ENCODE data around the gene TTC34. TPM values are rescaled to one million over a fixed set of nuclear protein-coding genes. Genes with fewer than 3 reads are reported as not detected.

Gene TTC34
- polyA plus RNA-seq, 1 experiment: 0.11 TPM

DNA sequence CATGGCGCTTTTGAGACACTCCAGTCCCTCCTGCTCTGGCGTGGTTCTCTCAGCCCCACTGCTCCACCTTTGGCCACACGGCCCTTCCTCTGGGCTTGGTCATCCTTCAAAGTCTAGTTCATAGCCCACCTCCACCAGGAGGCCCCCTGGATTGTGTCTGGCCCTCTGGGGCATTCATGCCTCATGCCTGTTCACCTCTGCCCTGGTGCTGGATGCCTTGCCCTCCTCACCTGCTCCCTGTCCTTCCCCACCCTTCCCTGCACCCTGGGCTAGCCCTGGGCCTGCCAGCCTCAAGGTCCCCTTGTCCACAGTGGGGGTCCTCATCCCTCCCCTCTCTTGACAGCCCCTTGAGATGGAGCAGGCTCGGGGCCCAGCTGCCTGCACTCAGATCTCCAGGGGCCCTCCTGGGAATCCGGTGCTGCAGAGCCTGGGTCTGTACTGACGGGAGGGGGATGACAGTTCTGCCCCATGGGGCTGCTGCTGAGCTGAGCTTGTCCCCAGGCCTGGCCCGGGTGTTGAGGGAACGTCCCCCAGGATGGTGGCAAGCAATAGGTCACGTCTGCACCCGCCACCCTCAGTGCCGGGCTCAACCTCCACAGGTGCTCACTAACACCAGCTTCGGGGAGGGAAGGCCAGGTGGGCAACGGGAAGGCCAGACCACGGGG, 196.5 kb downstream of the TTC34 start:
- POLR2A ChIA-PET: no interaction called here
- no peak overlapping the region for H3K4me3 ChIP-seq (ENCODE audit: low read depth, low read length)
- no peaks in the 10 kb centered on the region for H3K27me3 ChIP-seq (ENCODE audit: control insufficient read depth, insufficient read depth, low read length)
- H3K36me3 ChIP-seq (ENCODE audit: control insufficient read depth, insufficient read depth, low read length): no peaks in the 10 kb centered on the region
- no peak for DNase-seq (ENCODE audit: low read depth)
- CTCF ChIA-PET: no interaction called here
- TF ChIP-seq, protein P1, sequence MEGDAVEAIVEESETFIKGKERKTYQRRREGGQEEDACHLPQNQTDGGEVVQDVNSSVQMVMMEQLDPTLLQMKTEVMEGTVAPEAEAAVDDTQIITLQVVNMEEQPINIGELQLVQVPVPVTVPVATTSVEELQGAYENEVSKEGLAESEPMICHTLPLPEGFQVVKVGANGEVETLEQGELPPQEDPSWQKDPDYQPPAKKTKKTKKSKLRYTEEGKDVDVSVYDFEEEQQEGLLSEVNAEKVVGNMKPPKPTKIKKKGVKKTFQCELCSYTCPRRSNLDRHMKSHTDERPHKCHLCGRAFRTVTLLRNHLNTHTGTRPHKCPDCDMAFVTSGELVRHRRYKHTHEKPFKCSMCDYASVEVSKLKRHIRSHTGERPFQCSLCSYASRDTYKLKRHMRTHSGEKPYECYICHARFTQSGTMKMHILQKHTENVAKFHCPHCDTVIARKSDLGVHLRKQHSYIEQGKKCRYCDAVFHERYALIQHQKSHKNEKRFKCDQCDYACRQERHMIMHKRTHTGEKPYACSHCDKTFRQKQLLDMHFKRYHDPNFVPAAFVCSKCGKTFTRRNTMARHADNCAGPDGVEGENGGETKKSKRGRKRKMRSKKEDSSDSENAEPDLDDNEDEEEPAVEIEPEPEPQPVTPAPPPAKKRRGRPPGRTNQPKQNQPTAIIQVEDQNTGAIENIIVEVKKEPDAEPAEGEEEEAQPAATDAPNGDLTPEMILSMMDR (IDR thresholded peaks at IDR 0.05; ENCODE audit: insufficient read depth, low read depth, low read length): no peak

DNA sequence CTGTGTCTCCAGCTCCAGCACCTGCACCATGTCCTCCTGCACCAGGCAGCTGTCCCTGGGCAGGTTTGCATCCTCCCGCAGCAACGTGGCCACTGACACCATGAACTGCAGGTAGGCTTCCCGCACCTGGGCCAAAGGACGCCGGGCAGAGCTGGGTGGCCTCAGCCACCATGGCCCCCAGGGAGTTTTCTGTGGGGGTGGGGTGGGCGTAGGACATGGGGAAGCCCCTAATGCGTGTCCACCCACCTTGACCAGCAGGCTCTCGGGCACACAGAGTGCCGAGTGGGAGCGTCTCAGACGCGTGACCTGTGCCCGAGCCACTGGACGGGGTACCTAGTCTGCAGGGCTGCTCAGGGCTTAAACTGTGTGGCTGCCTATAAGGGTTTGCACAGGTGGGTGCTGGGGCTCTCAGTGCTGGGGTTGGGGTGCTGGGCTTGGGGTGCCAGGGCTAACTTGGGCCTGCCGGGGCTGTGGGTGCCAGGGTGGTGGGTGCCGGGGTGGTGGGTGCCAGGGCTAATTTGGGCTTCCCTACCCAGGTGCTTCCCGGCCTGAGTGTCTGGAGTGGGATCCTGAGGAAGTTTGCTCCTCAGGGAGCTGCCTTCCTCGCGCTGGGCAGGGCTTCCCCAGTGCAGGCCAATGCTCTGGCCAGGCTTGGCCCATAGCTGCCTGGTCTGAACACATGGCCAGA, 197.2 kb downstream of the TTC34 start:
- CTCF ChIA-PET: no interaction called here
- POLR2A ChIA-PET: no interaction called here
- Histone ChIP-seq H3K36me3 (ENCODE audit: control insufficient read depth, insufficient read depth, low read length) (no peaks in the 10 kb centered on the region), H3K4me3 (ENCODE audit: low read depth, low read length) (no peak overlapping the region), H3K27me3 (ENCODE audit: control insufficient read depth, insufficient read depth, low read length) (no peaks in the 10 kb centered on the region)
- TF ChIP-seq, protein P1 (IDR thresholded peaks at IDR 0.05; ENCODE audit: insufficient read depth, low read depth, low read length): no peak
- no peak for DNase-seq (ENCODE audit: low read depth)

DNA sequence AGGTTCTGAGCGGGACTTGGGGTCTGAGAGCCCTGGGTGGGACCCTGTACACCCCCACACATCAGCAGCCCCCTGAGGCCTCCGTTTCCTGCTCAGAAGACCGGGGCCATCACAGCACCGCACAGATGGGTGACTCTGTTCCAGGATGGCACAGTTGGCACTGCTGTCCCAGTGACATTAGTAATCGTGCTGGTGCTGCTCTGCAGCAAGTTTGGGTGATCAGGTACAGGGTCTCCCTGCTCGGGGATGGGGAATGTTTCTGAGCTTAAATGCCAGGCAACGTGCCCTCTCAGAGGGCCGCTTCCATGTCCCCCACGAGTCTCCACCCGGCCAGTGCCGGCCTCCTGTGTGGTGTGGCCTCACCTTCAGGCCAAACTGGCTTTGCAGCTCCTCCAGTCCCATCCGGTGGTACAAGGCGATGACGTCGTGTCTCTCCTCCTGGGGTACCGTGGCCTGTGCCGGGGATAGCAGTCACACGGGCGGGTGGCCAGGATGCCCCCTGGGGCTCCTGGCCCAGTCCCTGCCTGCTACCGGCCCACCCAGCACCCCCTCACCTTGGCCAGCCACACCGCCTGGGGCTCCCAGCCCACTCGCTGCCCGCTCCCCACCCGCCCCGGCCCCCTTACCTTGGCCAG, 197.9 kb downstream of the TTC34 start:
- no peak overlapping the region for H3K4me3 ChIP-seq (ENCODE audit: low read depth, low read length)
- POLR2A ChIA-PET: no interaction called here
- TF ChIP-seq, protein P1 (IDR thresholded peaks at IDR 0.05; ENCODE audit: insufficient read depth, low read depth, low read length): no peak
- H3K27me3 ChIP-seq (ENCODE audit: control insufficient read depth, insufficient read depth, low read length): no peaks in the 10 kb centered on the region
- no peaks in the 10 kb centered on the region for H3K36me3 ChIP-seq (ENCODE audit: control insufficient read depth, insufficient read depth, low read length)
- DNase-seq (ENCODE audit: low read depth): no peak
- CTCF ChIA-PET: no interaction called here

DNA sequence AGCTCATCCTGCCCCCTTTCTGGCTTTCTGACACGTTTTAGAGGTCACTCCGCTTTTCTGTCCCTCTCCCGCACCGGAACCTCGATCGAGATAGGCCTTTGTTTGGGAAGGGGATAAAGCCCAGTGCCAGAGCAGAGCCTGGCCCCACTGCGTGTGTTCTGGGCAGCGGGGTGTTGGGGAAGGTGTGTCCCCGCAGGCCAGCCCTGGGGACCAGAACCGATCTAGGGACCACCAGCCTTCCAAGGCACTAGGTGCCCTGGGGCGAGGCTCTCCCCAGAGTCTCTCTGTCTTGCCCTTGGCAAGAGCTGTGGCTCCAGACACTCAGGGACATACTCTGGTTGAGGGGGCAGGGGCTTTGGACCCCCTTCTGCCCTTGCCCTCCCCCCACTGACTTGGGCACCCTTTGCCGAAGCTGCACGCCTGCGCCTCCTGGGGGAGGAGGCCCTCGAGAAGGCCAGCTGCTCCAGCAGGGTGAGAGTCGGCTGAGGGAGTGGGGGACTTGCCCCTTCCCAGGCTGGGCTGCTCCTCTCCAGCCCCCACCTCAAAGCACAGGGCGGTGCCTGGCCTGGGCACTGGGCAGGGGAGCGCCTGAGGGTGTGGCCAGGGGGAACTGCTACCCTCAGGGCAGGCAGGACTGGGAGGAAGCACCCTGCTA, 198.5 kb downstream of the TTC34 start:
- DNase-seq (ENCODE audit: low read depth): no peak
- TF ChIP-seq, protein P1 (IDR thresholded peaks at IDR 0.05; ENCODE audit: insufficient read depth, low read depth, low read length): no peak
- Histone ChIP-seq H3K4me3 (ENCODE audit: low read depth, low read length) (no peak overlapping the region), H3K27me3 (ENCODE audit: control insufficient read depth, insufficient read depth, low read length) (no peaks in the 10 kb centered on the region), H3K36me3 (ENCODE audit: control insufficient read depth, insufficient read depth, low read length) (no peaks in the 10 kb centered on the region)
- POLR2A ChIA-PET: no interaction called here
- CTCF ChIA-PET: interaction anchor here (0.6 kb wide), 1 partner anchor 14 kb away, joined by 3 read pairs; no protein-coding TSS in a partner anchor

DNA sequence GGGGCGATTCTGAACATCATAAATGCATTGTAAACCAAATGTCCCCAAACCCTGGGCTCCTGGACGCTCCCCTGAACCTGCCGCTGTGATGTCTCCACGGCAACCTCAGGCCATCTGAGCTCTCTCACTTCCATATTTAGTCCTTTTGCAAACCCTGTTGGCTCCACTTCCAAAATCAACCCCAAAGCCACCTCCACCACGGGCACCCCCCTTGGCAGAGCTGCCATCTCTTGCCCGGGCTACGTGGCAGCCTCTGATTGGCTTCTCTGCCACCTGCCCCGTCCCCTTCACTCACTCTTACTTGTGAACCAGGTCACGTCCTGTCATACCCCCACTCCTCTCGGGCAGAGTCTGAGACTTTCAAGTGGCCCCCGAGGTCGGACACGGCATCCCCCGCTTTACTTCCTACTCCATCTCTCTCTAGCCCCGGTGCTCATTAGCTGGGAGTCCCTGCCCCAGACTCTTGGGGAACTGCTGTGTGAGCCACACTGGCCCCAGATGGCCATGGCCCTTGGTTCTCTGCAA, 199.1 kb downstream of the TTC34 start:
- no peak for DNase-seq (ENCODE audit: low read depth)
- no peaks in the 10 kb centered on the region for H3K36me3 ChIP-seq (ENCODE audit: control insufficient read depth, insufficient read depth, low read length)
- no peak overlapping the region for H3K4me3 ChIP-seq (ENCODE audit: low read depth, low read length)
- POLR2A ChIA-PET: no interaction called here
- H3K27me3 ChIP-seq (ENCODE audit: control insufficient read depth, insufficient read depth, low read length): no peaks in the 10 kb centered on the region
- TF ChIP-seq, protein P1 (IDR thresholded peaks at IDR 0.05; ENCODE audit: insufficient read depth, low read depth, low read length): no peak
- CTCF ChIA-PET: interaction anchor here (0.6 kb wide), 1 partner anchor 14 kb away, joined by 3 read pairs; no protein-coding TSS in a partner anchor
